GM20000 (cell line): ENCODE results near the gene PTCD2.

ENCODE experiments used
- DNase-seq: peaks from one replicate; pipeline ENCODE4 v3.0.0; 2012; ENCODE audit warnings: low spot score
- TF ChIP-seq, protein P1 (sequence below): IDR thresholded peaks from 2 replicates; pipeline ENCODE4 v1.5.1; 2012; ENCODE audit warnings: mild to moderate bottlenecking, control low read depth; ENCODE audit errors: extremely low read depth, missing control alignments

PTCD2 gene

DNA sequence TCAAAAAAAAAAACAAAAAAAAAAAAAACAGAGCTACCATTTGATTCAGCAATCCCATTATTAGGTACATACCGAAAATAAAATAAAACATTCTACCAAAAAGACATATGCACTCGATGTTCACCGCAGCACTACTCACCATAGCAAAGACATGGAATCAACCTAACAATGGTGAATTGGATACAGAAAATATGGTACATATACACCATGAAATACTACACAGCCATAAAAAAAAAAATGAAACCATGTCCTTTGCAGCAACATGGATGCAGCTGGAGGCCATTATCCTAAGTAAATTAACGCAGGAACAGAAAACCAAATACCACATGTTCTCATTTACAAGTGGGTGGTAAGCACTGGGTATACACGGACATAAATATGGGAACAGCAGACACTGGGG, 21.5 kb upstream of the PTCD2 start:
- TF ChIP-seq, protein P1, sequence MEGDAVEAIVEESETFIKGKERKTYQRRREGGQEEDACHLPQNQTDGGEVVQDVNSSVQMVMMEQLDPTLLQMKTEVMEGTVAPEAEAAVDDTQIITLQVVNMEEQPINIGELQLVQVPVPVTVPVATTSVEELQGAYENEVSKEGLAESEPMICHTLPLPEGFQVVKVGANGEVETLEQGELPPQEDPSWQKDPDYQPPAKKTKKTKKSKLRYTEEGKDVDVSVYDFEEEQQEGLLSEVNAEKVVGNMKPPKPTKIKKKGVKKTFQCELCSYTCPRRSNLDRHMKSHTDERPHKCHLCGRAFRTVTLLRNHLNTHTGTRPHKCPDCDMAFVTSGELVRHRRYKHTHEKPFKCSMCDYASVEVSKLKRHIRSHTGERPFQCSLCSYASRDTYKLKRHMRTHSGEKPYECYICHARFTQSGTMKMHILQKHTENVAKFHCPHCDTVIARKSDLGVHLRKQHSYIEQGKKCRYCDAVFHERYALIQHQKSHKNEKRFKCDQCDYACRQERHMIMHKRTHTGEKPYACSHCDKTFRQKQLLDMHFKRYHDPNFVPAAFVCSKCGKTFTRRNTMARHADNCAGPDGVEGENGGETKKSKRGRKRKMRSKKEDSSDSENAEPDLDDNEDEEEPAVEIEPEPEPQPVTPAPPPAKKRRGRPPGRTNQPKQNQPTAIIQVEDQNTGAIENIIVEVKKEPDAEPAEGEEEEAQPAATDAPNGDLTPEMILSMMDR, result no peak
- no peak for DNase-seq

DNA sequence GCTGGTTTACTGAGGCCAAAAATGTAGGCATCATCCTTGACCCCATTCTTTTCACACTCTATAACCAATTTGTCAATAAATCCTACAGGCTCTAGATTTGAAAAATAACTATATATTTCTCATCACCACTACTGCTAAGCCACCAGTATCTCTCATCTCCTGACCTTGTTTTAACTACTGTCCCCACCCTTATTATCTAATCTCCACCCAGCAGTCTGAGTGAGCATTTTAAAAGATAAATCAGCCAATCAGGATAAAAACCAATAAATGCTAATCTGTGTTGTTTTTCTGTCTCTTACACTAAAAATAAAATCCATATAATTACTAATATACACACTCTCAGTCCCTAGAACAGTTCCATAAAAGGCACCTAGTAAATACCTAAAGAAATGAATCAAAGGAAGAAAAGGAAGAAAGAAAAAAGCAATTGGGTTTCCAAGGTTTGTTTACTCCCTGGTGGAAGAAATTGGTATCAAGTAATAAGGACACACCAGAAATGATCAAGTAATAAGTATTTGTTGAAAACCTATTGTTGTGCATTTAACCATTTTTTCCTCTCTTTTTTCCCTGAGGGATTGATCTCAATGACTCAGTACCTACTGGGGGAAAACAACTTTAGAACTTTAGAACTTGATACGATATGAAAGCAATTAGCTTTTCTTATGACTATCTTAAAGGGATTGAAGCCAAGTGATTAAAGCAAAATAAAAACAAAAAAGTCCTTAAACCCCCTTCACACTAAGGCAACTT, 19.4 kb upstream of the PTCD2 start:
- TF ChIP-seq, protein P1, result no peak
- no peak for DNase-seq

DNA sequence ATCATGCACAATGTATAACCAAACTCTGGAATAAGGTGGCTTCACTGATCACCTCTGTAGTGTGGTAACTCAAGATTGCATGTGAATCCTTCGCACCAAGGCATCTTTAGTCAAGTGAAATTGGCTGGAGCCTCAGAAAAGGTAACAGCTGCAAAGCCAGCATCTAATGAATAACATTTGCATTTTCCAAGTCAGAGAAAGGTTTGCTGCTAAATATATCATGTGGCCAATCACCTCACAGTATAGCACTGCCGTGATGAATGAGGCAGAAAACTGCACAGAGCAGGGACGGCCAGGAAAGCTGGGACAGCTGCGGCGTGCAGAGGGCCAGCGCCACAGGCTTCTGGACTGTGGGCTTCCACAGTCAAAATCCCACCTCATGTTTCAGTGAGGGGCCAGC, 18.6 kb upstream of the PTCD2 start:
- TF ChIP-seq, protein P1, result no peak
- DNase-seq, result peak; percentile 31

DNA sequence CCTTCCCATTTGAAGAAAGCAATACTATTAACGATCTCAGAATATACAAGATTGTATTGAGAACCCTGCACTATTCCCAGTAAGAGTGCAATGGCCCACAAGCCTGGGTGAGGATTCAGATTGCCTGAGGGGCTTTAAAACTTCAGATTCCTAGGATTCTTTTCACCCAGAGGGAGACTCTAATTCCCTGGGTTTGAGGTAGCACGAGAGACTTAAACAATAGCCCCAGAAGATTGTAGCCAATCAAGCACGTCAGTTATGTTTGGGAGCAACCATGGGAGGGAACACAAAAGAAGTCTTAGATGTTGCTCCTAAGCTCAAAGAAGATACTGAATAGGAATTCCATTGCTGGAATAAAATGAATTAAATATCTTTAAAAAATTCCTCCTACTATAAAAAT, 18.0 kb upstream of the PTCD2 start:
- TF ChIP-seq, protein P1, result no peak
- DNase-seq, result no peak

DNA sequence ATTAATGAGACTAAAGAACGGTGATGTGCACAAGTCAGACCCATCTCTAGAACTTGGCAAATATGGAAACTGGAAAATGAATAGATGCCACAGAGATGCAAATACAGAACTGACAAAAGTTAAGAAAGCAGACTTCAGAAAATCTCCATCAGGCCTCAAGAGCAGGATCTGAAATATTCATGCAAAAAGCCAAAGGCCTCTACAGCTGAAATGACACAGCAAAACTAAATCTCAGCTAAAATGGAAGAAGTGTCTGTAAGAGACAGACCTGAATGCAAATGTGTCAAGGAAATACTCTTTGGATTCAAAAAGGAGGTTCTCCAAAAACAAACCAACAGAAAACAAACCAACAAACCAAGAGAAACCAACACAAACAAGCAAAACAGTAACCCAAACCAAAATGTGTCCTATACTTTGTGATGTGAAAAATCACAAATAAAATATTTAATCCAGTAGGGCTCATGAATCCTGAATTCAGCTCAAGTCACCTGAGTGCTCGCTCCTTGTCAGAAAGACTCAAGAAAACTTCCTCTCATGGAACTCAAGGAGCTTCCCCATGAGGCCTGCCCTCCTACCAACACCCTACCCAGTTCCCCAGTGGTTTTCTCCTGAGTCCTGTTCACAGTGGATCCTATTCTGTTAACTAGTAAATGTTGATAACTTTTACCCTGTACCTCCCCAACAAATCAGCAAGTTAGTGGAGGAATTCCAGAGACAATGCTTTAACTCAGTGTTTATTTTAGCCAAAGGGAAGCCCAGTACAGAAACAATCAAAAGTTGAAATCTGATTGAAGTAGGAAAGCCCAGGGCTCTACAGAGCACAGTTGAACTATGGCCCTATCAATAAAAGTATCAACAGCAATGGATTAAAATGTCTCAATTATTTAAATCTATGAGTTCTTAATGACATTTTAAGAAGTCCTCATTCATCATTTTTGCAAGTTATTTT, 14.7 kb upstream of the PTCD2 start:
- TF ChIP-seq, protein P1, result no peak
- peak; percentile 32 for DNase-seq

DNA sequence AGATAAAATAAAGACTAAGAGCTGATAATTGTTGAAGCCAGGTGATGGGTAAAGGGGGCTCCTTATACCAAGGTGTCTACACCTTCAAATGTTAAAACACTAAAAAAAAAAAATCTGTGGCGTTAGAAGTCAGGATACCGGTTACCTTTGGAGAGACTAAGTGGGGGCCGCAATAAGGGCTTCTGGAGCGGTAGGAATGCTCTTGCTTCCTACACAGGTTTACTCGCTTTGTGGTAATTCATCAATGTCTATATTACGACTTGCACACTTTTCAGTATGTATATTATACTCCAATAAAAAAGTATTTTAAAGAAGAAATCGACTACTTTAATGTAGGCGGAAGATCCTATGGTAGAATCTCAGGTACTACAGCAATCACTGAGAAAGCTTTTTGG, 12.6 kb upstream of the PTCD2 start:
- TF ChIP-seq, protein P1, result no peak

More for the DNA sequence above, 12.6 kb upstream of the PTCD2 start:
- no peak for DNase-seq
